ENCODE measurements around the gene GRPR.
"Not testable (repeated sequence)": the region's sequence is repeated elsewhere in the genome, so short reads cannot be mapped to it uniquely, and the experiment has no call there.

The GRPR gene

GRCh38 chrX:16136080-16136479, 12.7 kb downstream of the GRPR start:
- DNase-seq (ENCODE audit: extremely low read depth in 1 of 2, low read depth in 1 of 2) = no peak

- no peak for DNase-seq (ENCODE audit: extremely low read depth in 1 of 2, low read depth in 1 of 2)
These were observed 14.2 kb downstream of the GRPR start for GRCh38 chrX:16137416-16138107.

- DNase-seq (ENCODE audit: extremely low read depth in 1 of 2, low read depth in 1 of 2) = no peak
These were observed 14.7 kb downstream of the GRPR start for GRCh38 chrX:16138108-16138427.

GRCh38 chrX:16140448-16140847, 17.1 kb downstream of the GRPR start:
- DNase-seq (ENCODE audit: extremely low read depth in 1 of 2, low read depth in 1 of 2) = no peak

- DNase-seq (ENCODE audit: extremely low read depth in 1 of 2, low read depth in 1 of 2) = no peak
These were observed 17.6 kb downstream of the GRPR start for GRCh38 chrX:16140983-16141382.

- no peak for DNase-seq (ENCODE audit: extremely low read depth in 1 of 2, low read depth in 1 of 2)
These were observed 18.3 kb downstream of the GRPR start for GRCh38 chrX:16141422-16142245.

- no peak for DNase-seq (ENCODE audit: extremely low read depth in 1 of 2, low read depth in 1 of 2)
These were observed 18.8 kb downstream of the GRPR start for GRCh38 chrX:16142246-16142558.

- DNase-seq (ENCODE audit: extremely low read depth in 1 of 2, low read depth in 1 of 2) = no peak
These were observed 20.6 kb downstream of the GRPR start for GRCh38 chrX:16143968-16144367.

GRCh38 chrX:16144420-16144819, 21.1 kb downstream of the GRPR start:
- no peak for DNase-seq (ENCODE audit: extremely low read depth in 1 of 2, low read depth in 1 of 2)

GRCh38 chrX:16145093-16145492, 21.7 kb downstream of the GRPR start:
- not testable (repeated sequence) for DNase-seq (ENCODE audit: extremely low read depth in 1 of 2, low read depth in 1 of 2)

- no peak for DNase-seq (ENCODE audit: extremely low read depth in 1 of 2, low read depth in 1 of 2)
These were observed 22.3 kb downstream of the GRPR start for GRCh38 chrX:16145656-16146055.

GRCh38 chrX:16148896-16149295, 25.5 kb downstream of the GRPR start:
- DNase-seq (ENCODE audit: extremely low read depth in 1 of 2, low read depth in 1 of 2) = no peak

- DNase-seq (ENCODE audit: extremely low read depth in 1 of 2, low read depth in 1 of 2) = no peak
These were observed 32.3 kb downstream of the GRPR start for GRCh38 chrX:16155581-16156096.

- no peak for DNase-seq (ENCODE audit: extremely low read depth in 1 of 2, low read depth in 1 of 2)
These were observed 33.4 kb downstream of the GRPR start for GRCh38 chrX:16156692-16157331.

GRCh38 chrX:16160729-16161128, 37.4 kb downstream of the GRPR start:
- DNase-seq (ENCODE audit: extremely low read depth in 1 of 2, low read depth in 1 of 2) = no peak

- DNase-seq (ENCODE audit: extremely low read depth in 1 of 2, low read depth in 1 of 2) = not testable (repeated sequence)
These were observed 37.8 kb downstream of the GRPR start for GRCh38 chrX:16161173-16161572.

GRCh38 chrX:16162391-16162790, 39.0 kb downstream of the GRPR start:
- no peak for DNase-seq (ENCODE audit: extremely low read depth in 1 of 2, low read depth in 1 of 2)

- no peak for DNase-seq (ENCODE audit: extremely low read depth in 1 of 2, low read depth in 1 of 2)
These were observed 41.4 kb downstream of the GRPR start for GRCh38 chrX:16164748-16165147.

- DNase-seq (ENCODE audit: extremely low read depth in 1 of 2, low read depth in 1 of 2) = no peak
These were observed 43.8 kb downstream of the GRPR start, which contains the start of gene MAGEB17 for GRCh38 chrX:16167181-16167580. Gene MAGEB17 (plus strand): TSS chrX:16167481. CDS start chrX:16170383, 2,902 bp downstream.

GRCh38 chrX:16171039-16171438, 47.7 kb downstream of the GRPR start:
- no peak for DNase-seq (ENCODE audit: extremely low read depth in 1 of 2, low read depth in 1 of 2)

- no peak for DNase-seq (ENCODE audit: extremely low read depth in 1 of 2, low read depth in 1 of 2)
These were observed 48.6 kb downstream of the GRPR start for GRCh38 chrX:16171944-16172343.

GRCh38 chrX:16172391-16172790, 49.0 kb downstream of the GRPR start:
- no peak for DNase-seq (ENCODE audit: extremely low read depth in 1 of 2, low read depth in 1 of 2)
